Measurements from ENCODE around the gene TUBA8.

DNA sequence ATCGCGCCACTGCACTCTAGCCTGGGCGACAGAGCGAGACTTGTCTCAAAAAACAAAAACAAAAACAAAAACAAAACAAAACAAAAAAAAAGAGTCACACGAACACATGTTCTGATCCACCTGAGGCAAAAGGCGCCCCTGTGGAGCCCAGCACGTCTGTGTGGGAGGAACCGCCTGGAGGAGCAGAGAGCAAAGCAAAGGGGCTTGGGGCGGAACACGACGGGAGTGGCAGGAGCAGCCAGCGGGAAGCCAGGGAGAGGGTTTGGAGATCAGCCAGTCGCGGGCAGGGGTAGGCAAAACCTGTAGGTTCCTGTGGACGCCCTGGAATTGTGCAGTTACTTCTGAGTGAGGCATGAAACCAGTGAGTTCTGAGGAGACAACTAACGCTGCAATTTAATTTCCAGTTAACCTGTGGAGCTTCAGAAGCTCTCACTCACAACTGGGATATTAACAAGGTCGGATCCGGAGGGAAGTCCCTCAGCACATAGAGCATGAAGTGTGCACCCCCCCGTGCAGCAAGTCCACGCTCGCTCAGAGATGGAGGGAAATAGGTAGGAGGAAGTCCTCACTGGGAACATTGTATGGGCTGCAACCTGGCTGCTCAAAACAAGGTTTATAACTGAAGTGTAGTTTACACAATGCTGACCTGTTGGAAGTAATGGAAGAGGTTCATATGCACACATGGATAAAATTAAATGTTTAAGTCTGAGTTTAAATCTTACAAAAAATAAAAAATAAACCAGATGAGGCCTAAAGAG, 26.1 kb downstream of the TUBA8 start:
- TF ChIP-seq, protein P1, sequence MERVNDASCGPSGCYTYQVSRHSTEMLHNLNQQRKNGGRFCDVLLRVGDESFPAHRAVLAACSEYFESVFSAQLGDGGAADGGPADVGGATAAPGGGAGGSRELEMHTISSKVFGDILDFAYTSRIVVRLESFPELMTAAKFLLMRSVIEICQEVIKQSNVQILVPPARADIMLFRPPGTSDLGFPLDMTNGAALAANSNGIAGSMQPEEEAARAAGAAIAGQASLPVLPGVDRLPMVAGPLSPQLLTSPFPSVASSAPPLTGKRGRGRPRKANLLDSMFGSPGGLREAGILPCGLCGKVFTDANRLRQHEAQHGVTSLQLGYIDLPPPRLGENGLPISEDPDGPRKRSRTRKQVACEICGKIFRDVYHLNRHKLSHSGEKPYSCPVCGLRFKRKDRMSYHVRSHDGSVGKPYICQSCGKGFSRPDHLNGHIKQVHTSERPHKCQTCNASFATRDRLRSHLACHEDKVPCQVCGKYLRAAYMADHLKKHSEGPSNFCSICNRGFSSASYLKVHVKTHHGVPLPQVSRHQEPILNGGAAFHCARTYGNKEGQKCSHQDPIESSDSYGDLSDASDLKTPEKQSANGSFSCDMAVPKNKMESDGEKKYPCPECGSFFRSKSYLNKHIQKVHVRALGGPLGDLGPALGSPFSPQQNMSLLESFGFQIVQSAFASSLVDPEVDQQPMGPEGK (CRISPR knock-in tag; IDR thresholded peaks at IDR 0.05; ENCODE audit: borderline replicate concordance): no peak
- no peak for TF ChIP-seq RARB (CRISPR knock-in tag; IDR thresholded peaks at IDR 0.05)
- TF ChIP-seq ARNTL (CRISPR knock-in tag; IDR thresholded peaks at IDR 0.05; ENCODE audit: borderline replicate concordance, low read depth): no peak
- TF ChIP-seq ZNF565 (CRISPR knock-in tag; conservative IDR thresholded peaks at IDR 0.05; ENCODE audit: low read depth): no peak
- TF ChIP-seq ZNF8 (CRISPR knock-in tag; IDR thresholded peaks at IDR 0.05): no peak
- TF ChIP-seq SNAI2 (CRISPR knock-in tag; IDR thresholded peaks at IDR 0.05): no peak
- no peak for TF ChIP-seq TCF4 (CRISPR knock-in tag; IDR thresholded peaks at IDR 0.05; ENCODE audit: borderline replicate concordance)
- no peak for TF ChIP-seq ZNF70 (CRISPR knock-in tag; IDR thresholded peaks at IDR 0.05)
- TF ChIP-seq, protein P2, sequence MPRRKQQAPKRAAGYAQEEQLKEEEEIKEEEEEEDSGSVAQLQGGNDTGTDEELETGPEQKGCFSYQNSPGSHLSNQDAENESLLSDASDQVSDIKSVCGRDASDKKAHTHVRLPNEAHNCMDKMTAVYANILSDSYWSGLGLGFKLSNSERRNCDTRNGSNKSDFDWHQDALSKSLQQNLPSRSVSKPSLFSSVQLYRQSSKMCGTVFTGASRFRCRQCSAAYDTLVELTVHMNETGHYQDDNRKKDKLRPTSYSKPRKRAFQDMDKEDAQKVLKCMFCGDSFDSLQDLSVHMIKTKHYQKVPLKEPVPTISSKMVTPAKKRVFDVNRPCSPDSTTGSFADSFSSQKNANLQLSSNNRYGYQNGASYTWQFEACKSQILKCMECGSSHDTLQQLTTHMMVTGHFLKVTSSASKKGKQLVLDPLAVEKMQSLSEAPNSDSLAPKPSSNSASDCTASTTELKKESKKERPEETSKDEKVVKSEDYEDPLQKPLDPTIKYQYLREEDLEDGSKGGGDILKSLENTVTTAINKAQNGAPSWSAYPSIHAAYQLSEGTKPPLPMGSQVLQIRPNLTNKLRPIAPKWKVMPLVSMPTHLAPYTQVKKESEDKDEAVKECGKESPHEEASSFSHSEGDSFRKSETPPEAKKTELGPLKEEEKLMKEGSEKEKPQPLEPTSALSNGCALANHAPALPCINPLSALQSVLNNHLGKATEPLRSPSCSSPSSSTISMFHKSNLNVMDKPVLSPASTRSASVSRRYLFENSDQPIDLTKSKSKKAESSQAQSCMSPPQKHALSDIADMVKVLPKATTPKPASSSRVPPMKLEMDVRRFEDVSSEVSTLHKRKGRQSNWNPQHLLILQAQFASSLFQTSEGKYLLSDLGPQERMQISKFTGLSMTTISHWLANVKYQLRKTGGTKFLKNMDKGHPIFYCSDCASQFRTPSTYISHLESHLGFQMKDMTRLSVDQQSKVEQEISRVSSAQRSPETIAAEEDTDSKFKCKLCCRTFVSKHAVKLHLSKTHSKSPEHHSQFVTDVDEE (CRISPR knock-in tag; IDR thresholded peaks at IDR 0.05): no peak
- TF ChIP-seq ESRRG (CRISPR knock-in tag; IDR thresholded peaks at IDR 0.05): no peak
- TF ChIP-seq TOX (CRISPR knock-in tag; IDR thresholded peaks at IDR 0.05; ENCODE audit: borderline replicate concordance): no peak
